ENCODE data around the gene ESYT2.

- TF ChIP-seq TAF1 (IDR thresholded peaks at IDR 0.05; ENCODE audit: borderline replicate concordance, low read depth, low read length) (no peak), POLR2A (IDR thresholded peaks at IDR 0.05; ENCODE audit: low read depth, low read length) (no peak), POLR2AphosphoS5 (IDR thresholded peaks at IDR 0.05; ENCODE audit: low read depth, low read length) (no peak)
Measured at GRCh38 chr7:158705234-158705850, 124.0 kb downstream of the ESYT2 start.
